GF-D8 (cell line): ENCODE data around the gene ZFAND6.
"Not testable (repeated sequence)": the region's sequence is repeated elsewhere in the genome, so short reads cannot be mapped to it uniquely, and the experiment has no call there.

Experiments used
- DNase-seq: peaks from one replicate; lab custom pipeline; 2025; lab: John Stamatoyannopoulos, UW

ZFAND6 gene

GRCh38 chr15:80099241-80099640, 39.8 kb downstream of the ZFAND6 start:
- DNase-seq = no peak

- not testable (repeated sequence) for DNase-seq
These were observed 40.2 kb downstream of the ZFAND6 start for GRCh38 chr15:80099662-80100061.

GRCh38 chr15:80100247-80100646, 40.8 kb downstream of the ZFAND6 start:
- no peak for DNase-seq

GRCh38 chr15:80105193-80105592, 45.7 kb downstream of the ZFAND6 start:
- DNase-seq = no peak

- no peak for DNase-seq
These were observed 46.1 kb downstream of the ZFAND6 start for GRCh38 chr15:80105595-80105994.

GRCh38 chr15:80106051-80106450, 46.6 kb downstream of the ZFAND6 start:
- no peak for DNase-seq

- no peak for DNase-seq
These were observed 47.7 kb downstream of the ZFAND6 start for GRCh38 chr15:80107204-80107603.

GRCh38 chr15:80107774-80108173, 48.3 kb downstream of the ZFAND6 start:
- no peak for DNase-seq

GRCh38 chr15:80109388-80109787, 49.9 kb downstream of the ZFAND6 start:
- DNase-seq = no peak

- DNase-seq = no peak
These were observed 51.4 kb downstream of the ZFAND6 start for GRCh38 chr15:80110920-80111319.

GRCh38 chr15:80114114-80114513, 54.6 kb downstream of the ZFAND6 start:
- DNase-seq = no peak

- no peak for DNase-seq
These were observed 55.5 kb downstream of the ZFAND6 start for GRCh38 chr15:80115021-80115420.

GRCh38 chr15:80118956-80119355, 59.5 kb downstream of the ZFAND6 start:
- DNase-seq = no peak

GRCh38 chr15:80120636-80121035, 61.2 kb downstream of the ZFAND6 start:
- DNase-seq = no peak

- DNase-seq = no peak
These were observed 62.1 kb downstream of the ZFAND6 start for GRCh38 chr15:80121546-80121945.

GRCh38 chr15:80123034-80123433, 63.6 kb downstream of the ZFAND6 start:
- no peak for DNase-seq

- not testable (repeated sequence) for DNase-seq
These were observed 67.8 kb downstream of the ZFAND6 start for GRCh38 chr15:80127253-80127652.

- DNase-seq = no peak
These were observed 68.4 kb downstream of the ZFAND6 start for GRCh38 chr15:80127911-80128310.

GRCh38 chr15:80132382-80132781, 72.9 kb downstream of the ZFAND6 start:
- no peak for DNase-seq

GRCh38 chr15:80136854-80137253, 77.4 kb downstream of the ZFAND6 start:
- no peak for DNase-seq

- no peak for DNase-seq
These were observed 79.5 kb downstream of the ZFAND6 start for GRCh38 chr15:80138961-80139360.

- no peak for DNase-seq
These were observed 81.4 kb downstream of the ZFAND6 start for GRCh38 chr15:80140909-80141308.

- no peak for DNase-seq
These were observed 82.6 kb downstream of the ZFAND6 start for GRCh38 chr15:80141916-80142598.

GRCh38 chr15:80142646-80143045, 83.2 kb downstream of the ZFAND6 start:
- no peak for DNase-seq
